HT-29 (cell line): ENCODE results near the gene KCMF1. TPM values are rescaled to one million over a fixed set of nuclear protein-coding genes. Genes with fewer than 3 reads are reported as not detected.
"Not testable (repeated sequence)": the region's sequence is repeated elsewhere in the genome, so short reads cannot be mapped to it uniquely, and the experiment has no call there.

Source experiments
- DNase-seq: peaks from one replicate; pipeline ENCODE4 v3.0.0-alpha.2; 2015; ENCODE audit warnings: low spot score
- total RNA-seq: library from RNA; depleted of rRNA; stranded (reverse); fragments of >200 nt; shearing (Covaris generic); gene quantifications from 2 replicates; pipeline ENCODE4 v1.2.3, GENCODE V29; 2014; rRNA removed

KCMF1 gene
- total RNA-seq, result 39.2 and 47.6 TPM in 2 replicates

- DNase-seq, result peak; percentile 69
Measured at GRCh38 chr2:84970868-84971509, at the start of gene KCMF1. TSS of gene KCMF1 (plus strand) at chr2:84971161. CDS start at chr2:84971452, 291 bp downstream.

DNA sequence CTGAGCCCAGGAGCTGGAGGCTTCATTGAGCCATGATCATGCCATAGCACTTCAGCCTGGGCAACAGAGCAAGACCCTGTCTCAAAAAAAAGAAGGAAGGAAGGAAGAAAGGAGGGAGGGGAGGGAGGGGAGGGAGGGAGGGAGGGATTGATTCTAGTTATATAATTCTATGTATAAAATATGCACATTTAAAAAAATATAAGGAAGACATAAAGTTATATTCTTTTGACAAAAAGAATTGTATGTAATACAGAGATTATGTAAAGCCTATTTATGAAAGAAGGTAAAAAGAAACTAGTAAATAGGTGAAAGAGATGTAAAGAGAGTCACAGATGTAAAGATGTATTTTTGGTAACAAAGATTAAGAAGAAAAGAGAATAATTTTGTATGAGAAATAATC is 48.0 kb upstream of the KCMF1 start:
- no peak for DNase-seq

DNA sequence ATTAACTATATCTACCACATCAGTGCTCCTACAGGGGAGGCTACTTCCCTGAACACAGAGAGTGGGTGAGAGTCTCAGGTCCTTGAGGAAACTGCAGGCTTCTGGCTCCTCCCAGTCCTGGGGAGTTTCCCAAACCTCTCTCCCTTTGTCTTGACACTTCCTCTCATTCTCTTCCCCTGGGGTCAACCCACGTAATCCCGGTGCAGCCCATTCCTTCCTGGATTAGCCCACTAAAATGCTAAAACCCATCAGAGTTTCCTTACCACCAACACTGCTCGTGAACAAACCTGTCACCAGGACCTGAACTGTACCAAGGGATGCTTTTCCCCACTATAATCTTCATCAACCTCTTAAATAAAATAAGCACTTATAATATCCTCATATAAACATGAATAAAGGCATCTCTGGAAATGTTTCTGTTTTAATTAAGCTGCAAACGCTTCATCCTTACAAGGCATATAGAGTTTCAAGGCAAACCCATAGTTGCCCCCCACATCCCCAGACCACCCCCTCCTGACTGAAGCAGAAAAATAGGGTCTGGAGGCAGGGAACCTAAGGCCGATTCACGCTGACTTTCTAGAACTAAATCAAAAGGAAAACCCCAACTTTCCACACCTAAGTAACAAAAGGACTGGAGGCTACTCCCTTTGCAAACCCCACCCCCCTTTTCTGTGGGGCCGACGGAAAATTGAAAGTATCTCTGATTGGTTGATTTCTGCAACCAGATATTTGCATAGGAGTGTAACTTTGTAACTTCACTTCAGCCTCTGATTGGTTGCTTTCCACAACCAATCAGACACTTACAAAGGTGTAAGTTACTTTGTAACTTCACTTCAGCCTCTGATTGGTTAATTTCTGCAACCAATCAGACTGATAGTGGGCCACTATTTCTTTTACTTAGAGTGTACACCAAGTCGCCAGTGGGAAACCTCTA is 46.5 kb upstream of the KCMF1 start:
- peak; percentile 62 for DNase-seq

DNA sequence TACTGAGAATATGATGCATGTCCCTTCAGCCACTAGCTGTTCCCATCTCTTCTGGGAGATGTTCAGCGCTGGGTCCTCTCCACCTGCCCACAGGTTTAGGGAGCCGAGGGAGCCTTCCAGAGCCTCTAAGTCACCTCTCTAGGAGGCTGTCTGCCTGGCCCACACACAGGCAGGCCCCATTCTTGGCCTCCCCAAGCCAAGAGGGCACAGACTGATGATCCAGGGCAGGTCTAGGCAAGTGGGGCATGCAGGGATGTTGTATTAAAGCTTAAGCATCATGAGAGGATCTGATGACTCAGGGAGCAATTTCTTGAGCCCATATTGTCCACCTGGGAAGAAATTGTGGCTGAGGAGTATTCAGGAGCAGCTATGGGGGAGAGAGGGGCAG is 45.6 kb upstream of the KCMF1 start:
- no peak for DNase-seq

- DNase-seq, result peak; percentile 99
Measured at GRCh38 chr2:84925724-84926376, 45.1 kb upstream of the KCMF1 start.

GRCh38 chr2:84927275-84927627 is 43.7 kb upstream of the KCMF1 start:
- DNase-seq, result no peak

DNA sequence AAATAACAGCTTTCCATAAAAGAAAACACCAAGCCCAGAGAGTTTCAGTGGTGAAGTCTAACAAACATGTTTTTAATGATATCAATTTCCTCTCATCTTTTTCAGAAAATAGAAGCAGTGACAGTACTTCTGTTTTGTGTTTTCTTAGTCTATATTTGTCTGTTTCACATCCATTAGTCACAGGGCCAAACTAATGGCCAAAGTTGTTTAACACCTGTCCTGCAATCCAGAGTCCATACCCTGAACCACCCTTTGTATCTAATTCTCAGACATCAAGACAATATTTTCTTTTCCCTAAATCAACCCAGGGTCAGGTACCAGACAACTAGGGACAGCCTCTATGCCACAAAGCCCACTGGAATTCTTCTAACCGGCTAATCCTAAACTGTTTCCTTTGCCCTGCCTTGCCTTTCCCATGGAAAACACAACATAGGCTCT is 39.6 kb upstream of the KCMF1 start:
- DNase-seq, result no peak

DNA sequence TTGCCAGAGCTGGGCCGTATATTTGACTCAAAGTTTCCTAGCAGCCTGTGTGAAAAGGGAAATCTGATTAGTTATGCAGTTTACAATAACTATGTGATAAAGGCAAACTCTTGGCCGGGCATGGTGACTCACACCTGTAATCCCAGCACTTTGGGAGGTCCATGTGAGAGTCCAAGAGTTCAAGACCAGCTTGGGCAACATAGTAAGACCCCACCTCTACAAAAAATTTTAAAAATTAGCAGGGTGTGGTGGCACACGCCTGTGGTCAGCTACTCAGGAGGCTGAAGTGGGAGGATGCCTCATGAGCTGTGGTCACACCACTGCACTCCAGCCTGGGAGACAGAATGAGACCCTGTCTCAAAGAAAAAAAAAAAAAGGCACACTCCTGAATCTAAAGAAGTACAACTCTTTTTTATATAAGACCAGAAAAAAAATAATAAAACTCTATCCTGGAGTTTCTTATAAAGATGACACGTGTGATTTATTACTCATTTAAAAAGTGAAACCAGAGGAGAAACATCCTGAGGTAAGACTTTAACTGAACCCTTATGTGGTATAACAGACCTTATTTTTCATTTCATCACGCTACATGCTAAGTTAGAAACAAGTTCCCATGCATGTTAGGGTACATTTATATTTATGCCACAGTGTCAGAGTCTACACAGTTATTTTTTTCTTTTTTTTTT is 32.6 kb upstream of the KCMF1 start:
- DNase-seq, result no peak

DNA sequence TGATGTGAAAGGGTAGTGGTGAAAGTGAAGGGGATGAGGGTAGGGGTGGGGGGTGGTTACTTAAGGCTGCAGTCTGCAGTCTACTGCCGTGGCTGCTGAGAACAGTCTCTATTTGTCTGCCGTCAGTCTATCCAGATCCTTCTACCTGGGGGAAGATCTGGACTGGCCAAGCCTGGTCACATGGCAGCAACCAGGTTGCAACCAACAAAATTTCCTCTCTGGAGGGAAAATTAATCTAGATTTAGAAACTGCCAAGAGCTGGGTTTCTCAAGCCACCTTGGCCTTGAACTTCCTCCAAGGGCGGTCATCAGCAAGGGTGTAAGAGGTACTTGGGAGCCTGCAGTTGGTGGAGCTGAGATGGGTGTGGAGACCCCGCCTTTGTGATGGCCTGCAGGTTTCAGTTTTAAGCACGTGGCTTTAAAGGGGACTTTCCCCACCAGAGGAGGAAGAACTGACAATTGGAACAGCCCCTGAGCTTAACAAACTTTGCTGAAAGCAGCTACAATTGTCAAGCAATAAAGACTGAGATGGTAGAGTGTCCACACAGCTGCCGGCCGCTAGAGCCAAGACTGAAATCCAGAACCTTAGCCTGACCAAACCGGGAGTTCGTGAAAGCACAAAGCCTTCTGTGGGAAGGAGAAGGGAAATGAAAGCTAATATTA is 31.4 kb upstream of the KCMF1 start:
- DNase-seq, result no peak

DNA sequence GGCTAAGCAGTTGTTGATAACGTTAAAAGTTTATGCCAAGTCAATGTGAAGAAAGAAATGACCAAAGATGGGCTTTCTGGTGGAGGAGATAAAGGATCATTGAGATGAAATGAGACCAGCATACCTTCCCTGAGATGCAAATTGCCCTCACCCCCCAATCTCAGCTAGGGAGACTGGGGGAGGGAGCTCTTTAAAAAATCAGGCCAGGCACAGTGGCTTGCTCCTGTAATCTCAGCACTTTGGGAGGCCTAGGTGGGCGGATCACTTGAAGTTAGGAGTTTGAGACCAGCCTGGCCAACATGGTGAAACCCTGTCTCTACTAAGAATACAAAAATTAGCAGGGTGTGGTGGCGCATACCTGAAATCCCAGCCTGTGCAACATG is 30.9 kb upstream of the KCMF1 start:
- no peak for DNase-seq

DNA sequence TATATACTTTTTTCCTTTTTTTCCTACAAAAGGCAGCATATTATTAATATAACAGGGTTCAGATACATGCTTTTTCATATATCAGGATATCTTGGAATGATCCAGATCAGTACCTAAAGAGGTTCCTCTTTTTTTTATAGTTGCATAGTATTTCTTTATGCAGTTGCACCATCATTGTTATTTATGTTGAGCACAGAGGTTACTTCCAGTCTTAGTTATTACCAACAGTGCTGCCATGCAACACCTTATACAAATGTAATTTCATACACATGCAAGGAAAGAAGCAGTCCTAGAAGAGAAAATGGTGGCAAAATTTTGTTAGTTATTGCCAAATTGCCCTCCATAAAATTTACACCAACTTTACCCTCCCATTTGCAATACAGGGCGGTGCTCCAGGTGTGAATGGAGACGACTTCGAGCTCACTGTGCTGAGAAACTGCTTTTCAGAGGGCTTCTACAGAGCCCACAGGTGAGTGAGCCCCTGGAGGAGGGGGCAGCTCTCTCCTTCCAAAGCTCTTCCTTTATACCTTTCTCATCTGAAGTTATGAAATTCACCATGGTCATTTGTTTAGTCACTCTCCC is 30.0 kb upstream of the KCMF1 start:
- DNase-seq, result no peak

DNA sequence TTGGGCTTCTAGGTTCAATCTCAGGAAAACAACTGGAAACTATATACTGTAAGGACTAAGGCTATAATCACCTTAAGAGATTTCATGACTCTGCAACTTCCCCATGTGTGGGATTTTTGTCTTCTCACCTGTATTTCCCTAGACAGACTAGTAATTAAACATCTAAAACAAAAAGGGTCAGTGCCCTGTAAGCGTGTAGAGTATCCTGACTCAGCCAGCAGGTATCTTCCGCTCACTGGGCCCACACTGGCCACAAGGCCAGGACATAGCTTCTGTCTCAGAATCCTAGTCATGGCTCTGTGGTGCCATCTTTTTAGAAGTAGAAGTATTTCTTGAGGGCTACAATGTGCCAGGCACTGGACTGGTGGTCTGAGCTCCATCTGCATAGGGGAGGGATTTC is 28.8 kb upstream of the KCMF1 start:
- DNase-seq, result no peak

GRCh38 chr2:84942964-84943421 is 28.0 kb upstream of the KCMF1 start:
- no peak for DNase-seq

DNA sequence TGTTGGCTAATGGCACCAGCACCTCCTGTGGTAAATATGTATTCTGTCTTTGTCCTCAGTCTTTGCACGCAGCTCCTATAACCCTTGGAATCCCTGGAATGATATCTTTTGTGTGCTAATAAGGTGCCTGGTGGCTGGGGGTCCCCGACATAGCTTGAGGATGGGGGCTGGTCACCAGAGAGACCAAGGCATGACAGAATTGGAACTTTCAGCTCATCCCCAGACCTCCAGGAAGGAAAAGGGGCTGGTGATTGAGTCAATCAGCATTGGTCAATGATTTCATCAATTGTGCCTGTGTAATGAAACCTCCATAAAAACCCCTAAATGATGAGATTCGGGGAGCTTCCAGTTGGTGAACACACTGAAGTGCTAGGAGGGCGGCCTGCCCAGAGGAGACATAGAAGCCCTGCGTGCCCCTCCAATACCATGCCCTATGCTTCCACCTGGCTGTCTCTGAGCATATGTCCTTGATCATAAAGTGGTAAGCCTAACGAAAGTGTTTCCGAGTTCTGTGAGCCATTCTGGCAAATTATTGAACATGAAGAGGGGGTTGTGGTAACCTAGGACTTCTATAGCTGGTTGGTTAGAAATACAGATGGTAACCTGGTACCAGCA is 26.6 kb upstream of the KCMF1 start:
- DNase-seq, result no peak

DNA sequence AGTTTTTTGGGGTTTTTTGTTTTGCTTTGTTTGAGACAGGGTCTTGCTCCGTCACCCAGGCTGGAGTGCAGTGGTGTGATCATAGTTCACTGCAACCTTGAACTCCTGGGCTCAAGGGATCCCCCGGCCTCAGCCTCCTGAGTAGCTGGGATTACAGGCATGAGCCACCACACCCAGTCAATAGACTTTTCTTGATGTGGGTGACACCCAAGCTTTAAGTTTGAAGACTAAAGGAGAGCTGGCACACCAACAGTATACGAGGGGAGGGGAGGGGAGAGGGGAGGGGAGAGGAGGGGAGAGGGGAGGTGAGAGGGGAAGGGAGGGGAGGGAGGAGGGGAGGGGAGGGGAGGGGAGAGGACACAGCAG is 25.1 kb upstream of the KCMF1 start:
- DNase-seq, result not testable (repeated sequence)

DNA sequence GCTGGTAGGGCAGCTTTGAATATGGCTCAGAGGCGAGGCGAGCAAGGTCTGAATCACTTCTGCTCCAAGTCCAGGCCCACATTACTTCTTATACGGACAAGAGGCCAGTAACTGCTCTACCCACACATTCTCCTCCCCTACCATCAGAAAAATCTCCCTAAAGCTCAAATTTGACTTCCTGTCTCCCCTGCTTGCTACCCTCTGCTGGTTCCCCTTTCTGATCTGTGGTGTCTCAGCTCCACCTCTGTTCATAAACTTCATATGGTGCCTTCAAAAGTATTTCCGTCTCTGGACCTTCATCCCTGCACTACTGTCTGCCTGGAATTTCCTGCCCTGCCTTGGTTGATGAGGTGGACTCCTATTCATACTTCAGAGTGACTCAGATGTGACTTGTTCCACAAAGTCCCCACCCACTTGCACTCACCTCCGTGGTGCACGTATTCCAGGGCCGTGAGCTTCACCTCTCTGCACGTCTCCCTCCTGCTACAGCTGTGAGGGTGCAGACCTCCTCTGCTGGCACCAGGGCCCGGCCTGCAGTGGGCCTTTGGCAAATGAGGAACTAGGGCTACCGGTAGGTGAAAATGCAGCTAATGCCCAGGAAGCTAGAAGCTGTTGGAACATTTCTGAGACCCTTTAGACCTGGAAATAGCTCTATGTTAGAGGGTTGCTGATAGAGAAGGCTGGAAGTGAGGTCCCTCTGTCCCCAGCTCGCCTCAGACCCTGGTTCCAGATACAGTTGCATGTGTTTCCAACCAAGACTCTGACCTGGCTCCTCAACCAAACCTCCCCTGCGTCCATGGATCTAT is 24.6 kb upstream of the KCMF1 start:
- peak; percentile 95 for DNase-seq

DNA sequence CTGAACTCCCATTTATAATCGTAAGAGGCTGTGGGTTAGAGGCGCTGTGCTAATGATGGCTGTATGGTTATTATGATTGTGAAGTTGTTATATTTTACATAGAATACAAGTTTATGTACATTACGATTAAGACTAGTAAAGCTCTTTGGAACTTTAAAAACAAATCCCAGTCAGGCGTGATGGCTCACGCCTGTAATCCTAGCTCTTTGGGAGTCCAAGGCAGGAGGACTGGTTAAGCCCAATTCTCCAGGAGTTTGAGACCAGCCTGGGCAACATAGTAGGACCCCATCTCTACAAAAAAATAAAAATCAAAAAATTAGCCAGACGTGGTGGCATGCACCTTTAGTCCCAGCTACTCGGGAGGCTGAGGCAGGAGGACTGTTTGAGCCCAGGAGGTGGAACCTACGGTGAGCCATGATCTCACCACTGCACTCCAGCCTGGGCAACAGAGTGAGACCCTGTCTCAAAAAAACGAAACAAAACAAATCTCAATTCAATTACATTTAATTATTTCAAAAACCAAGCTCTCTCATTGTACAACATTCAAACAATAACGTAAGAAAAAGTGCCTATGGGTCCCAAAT is 23.9 kb upstream of the KCMF1 start:
- DNase-seq, result no peak

DNA sequence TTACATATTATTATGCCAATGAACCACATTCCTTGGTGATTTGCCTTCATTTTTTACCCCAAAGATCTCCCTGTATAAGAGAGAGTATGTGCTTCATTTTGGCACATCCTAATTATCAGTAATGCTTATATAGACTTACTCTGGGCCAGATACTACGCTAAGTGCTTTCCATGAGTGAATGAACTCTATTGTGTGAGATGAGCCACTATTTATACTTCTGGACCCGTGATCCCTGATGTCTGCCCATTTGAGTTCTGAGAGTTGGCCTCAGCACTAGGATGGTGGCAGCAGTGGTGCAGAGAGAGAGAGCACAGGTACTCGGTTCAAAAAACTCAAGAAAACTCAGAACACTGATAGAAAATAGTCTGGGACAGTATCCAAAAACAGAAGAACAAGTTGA is 17.4 kb upstream of the KCMF1 start:
- DNase-seq, result no peak

DNA sequence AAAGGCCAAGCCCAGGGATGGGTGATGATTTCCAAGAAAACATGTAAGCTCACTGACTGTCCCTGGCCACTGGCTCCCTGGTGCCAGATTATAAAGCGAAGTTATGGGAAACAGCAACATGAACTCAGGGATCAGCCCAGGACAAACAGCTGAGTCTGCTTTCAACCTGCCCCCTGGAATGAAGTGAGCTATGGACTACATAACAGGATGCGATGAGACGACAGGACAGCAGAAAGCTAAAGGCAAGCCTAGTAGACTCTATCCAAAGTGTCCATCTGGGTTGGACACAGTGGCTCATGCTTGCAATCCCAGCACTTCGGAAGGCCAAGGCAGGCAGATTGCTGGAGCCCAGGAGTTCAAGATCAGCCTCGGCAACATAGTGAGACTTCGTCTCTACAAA is 16.6 kb upstream of the KCMF1 start:
- DNase-seq, result no peak
